ENCODE data around the gene DENND1C. TPM values are rescaled to one million over a fixed set of nuclear protein-coding genes. Genes with fewer than 3 reads are reported as not detected.
"Not testable (repeated sequence)": the region's sequence is repeated elsewhere in the genome, so short reads cannot be mapped to it uniquely, and the experiment has no call there.

The DENND1C gene
- total RNA-seq, 2 experiments from 2014 or later = 59.8 to 61.1 TPM

GRCh38 chr19:6446452-6446851 is 35.1 kb downstream of the DENND1C start:
- POLR2A ChIA-PET = no interaction called here
- CTCF ChIA-PET = no interaction called here

DNA sequence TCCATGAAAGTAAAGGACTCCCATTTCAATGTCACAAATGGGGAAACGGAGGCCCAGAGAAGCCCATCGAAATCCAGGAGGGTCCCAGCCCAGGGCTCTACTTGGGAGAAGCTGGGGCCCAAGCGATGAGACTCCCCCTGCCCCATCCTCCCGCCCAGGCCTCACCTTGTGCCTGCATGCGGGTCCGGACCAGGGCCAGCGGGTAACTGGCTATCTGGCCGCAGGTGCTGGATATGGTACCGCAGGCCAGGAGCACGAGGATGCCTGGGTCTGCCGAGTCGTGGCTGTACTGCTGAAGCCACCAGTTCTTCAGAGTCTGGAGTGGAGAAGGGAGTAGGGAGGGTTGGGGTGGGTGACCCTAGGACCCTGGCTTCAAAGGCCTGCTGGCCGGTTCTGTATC is 37.6 kb downstream of the DENND1C start:
- POLR2A ChIA-PET = interaction anchor here (0.7 kb wide), 1 partner anchor 16 kb away, joined by 3 read pairs; the partner anchor contains the start of gene SLC25A23
- CTCF ChIA-PET = no interaction called here

GRCh38 chr19:6442087-6442688 is 39.4 kb downstream of the DENND1C start:
- POLR2A ChIA-PET = no interaction called here
- CTCF ChIA-PET = no interaction called here

DNA sequence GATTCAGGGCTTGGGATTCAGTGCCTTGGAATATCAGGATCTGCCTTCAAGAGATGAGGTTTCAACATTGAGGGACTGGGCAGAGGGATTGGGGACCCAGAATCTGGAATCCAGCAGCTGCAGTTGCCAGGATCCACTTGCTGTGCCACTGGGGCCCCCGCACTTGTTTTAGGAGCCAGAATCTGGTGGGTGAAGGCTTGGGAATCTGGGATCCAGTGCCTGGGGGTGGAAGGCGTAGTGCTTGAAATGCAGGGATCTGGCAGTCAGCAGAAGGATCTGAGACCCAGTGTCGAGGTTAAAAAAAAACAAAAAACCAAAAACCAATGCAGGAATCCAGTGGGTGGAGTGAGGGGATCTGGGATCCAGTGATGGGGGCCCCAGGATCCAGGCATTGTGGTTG is 40.7 kb downstream of the DENND1C start:
- ChIA-PET CTCF (no interaction called here), POLR2A (no interaction called here)

DNA sequence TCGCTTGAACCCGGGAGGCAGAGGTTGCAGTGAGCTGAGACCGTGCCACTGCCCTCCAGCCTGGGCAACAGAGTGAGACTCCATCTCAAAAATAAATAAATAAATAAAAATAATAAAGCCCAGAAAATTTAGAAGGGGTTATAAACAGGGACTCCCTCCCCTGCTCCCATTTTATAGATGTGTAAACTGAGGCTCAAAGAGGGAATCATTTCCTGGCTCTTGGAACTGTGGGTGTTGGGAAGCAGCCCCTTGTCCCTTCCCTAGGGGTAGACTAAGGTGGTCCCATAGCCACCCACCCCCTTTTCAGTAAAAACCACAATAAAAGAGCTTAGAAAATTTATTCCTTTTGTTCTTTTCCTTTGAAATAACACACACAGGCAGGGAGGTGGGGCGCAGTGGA is 41.8 kb downstream of the DENND1C start:
- CTCF ChIA-PET = no interaction called here
- POLR2A ChIA-PET = no interaction called here

- ChIA-PET POLR2A (no interaction called here), CTCF (no interaction called here)
These were observed 47.9 kb downstream of the DENND1C start, which contains the start of gene SLC25A41 for GRCh38 chr19:6433663-6434062. Gene SLC25A41, minus strand, starts transcription at chr19:6433763. Its CDS starts 70 bp downstream, at chr19:6433693.

- POLR2A ChIA-PET = no interaction called here
- CTCF ChIA-PET = no interaction called here
These were observed 48.4 kb downstream of the DENND1C start for GRCh38 chr19:6433165-6433564.

DNA sequence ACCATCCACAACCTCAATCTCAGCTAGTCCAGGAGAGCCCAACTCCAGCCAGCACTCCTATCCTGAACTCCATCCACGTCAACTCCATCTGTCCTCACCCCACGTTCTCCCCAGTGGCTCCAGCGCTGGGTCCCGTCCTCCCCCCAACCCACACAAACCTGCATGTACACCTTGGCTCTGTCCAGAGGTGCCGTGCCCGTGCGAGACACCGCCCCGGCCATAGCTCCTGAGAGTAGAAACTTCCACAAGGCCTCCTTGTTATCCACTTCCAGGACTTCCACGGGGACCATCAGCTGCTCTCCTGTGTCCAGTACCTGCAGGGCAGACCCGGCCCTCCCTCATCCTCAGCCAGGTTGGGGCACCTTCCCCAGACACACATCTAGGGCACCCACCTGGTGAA is 49.7 kb downstream of the DENND1C start:
- CTCF ChIA-PET = interaction anchor here (0.6 to 1.4 kb wide), 2 partner anchors 18 to 106 kb away, joined by 3 read pairs; no protein-coding TSS in a partner anchor

DNA sequence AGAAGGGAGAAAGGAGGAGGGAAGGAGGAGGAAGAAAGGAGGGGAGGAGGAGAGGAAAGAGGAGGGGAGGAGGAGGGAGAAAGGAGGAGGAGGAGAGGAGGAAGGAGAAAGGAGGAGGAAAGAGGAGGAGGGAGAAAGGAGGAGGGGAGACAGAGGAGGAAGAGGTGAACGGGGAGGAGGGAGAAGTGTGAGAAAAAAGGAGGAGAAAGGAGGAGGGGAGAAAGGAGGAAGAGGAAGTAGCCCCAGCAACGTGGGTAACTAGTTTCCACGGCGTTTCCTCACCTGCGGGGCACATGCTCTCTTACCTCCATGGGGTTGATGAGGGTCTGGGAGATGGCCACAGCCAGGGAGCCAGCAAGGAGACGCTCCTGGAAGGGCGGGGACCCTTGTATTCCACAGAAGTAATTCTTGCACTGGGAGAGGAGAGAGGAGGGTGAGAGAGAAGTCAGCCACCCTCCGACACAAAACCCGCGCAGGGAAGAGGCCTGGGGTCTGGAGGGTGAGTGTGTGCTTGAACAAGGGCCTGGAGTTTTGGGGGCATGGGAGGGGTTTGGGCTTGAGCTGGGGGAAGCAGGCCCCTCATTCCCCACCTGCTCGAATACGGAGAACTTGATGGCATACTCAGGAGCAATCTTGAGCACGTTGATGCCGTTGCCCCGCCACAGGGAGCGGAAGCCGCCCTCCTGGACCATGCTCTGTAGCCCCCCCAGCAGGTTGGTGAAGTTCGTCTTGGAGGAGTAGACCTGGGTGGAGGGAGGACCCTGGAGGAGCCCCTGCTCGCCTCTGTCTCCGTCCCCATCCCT is 52.0 kb downstream of the DENND1C start:
- POLR2A ChIA-PET = no interaction called here
- CTCF ChIA-PET = interaction anchor here (0.6 kb wide), 1 partner anchor 1252 kb away, joined by 3 read pairs; no protein-coding TSS in a partner anchor

More for the DNA sequence above, 49.7 kb downstream of the DENND1C start:
- POLR2A ChIA-PET = no interaction called here

DNA sequence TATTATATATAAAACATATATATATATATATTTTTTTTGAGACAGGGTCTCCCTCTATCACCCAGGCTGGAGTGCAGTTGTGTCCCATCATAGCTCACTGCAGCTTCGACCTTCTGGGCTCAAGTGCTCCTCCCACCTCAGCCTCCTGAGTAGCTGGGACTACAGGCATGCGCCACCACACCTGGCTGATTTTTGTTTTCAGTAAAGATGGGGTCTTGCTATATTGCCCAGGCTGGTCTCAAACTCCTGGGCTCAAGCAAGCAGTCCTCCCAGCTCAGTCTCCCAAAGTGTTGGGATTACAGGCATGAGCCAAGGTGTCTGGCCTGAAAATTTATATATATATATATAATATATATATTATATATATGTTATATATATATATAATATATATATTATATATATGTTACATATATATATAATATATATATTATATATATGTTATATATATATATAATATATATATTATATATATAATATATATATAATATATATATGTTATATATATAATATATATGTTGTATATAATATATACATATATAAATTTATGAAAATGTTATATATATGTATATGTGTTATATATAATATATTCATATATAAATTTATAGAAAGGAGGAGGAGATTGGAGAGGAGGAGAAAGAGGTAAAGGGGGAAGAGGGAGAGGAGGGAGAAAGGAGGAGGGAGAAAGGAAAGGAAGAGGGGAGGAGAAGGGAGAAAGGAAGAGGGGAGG is 52.7 kb downstream of the DENND1C start:
- CTCF ChIA-PET = interaction anchor here (0.7 kb wide), 1 partner anchor 14 kb away, joined by 3 read pairs; no protein-coding TSS in a partner anchor
- POLR2A ChIA-PET = not testable (repeated sequence)

DNA sequence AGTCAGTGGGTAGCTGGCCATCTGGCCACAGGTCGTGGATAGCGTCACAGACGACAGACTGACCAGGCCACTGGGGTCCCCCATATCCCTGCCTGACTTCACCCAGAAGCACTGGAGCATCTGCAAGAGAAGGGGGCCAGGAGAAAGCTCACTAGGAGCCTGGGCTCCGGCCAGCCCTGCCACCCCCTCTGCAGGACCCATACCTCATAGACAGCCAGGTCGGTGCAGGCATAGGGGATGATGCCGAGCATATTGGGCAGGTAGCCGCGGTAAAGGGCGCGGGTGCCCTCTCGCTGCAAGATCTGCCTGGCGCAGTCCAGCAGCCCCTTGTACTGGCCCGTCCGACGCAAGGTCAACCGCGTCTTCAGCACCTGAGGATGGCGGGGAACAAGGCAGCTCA is 54.5 kb downstream of the DENND1C start:
- ChIA-PET CTCF (no interaction called here), POLR2A (no interaction called here)

- CTCF ChIA-PET = interaction anchor here (1.0 to 1.7 kb wide), 5 partner anchors 51 to 437 kb away, joined by 3 to 5 read pairs (median 4); partner anchors contain the start of gene DENND1C
- POLR2A ChIA-PET = interaction anchor here (1.6 to 2.2 kb wide), 2 partner anchors 33 to 56 kb away, joined by 4 to 10 read pairs; partner anchors contain the start of genes DENND1C and GTF2F1
These were observed 55.6 kb downstream of the DENND1C start for GRCh38 chr19:6425732-6426620.

DNA sequence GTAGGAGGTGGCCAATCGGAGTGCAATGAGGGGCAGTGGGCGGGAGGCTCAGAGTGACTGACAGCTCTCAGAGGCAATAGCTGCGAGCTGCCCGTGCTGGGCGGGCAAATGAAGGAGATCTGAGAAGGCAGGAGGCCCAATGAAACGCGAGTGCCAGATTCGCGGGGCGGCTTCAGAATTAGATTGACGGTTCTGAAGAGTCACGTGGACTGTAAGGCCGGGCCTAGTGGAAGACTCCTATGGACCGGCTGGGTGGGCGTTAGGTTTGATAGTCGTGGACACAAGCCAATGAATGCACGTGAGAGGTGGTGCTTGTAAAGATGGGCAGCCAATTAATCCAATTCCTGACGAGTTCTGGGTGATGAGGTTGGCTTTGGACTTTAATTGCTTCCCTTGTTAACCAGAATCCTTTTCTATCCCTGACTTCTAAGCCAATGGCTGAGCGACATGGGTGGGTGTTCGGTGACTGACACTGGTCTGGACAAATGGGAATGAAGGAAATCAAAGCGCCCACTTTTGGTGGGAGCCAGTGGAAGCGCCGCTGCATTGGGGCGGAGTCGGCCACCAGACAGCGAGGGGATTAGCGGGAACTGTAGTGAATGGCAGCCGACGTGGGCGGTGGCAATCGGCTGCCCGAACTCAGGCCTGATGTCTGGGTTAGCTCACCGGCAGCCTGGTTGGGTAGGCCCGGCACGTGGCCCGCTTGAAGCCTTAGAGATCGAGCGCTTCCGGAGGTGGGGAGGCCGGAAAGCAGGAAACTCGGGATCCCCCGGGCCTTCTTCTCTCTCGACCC is 56.5 kb downstream of the DENND1C start:
- ChIA-PET POLR2A (interaction anchor here (0.5 to 2.2 kb wide), 7 partner anchors 32 to 711 kb away, joined by 3 to 15 read pairs (median 4); partner anchors contain the start of genes ALKBH7, CLPP, DENND1C and GTF2F1), CTCF (interaction anchor here (1.3 to 1.7 kb wide), 4 partner anchors 51 to 438 kb away, joined by 3 to 5 read pairs (median 4); partner anchors contain the start of gene DENND1C)

DNA sequence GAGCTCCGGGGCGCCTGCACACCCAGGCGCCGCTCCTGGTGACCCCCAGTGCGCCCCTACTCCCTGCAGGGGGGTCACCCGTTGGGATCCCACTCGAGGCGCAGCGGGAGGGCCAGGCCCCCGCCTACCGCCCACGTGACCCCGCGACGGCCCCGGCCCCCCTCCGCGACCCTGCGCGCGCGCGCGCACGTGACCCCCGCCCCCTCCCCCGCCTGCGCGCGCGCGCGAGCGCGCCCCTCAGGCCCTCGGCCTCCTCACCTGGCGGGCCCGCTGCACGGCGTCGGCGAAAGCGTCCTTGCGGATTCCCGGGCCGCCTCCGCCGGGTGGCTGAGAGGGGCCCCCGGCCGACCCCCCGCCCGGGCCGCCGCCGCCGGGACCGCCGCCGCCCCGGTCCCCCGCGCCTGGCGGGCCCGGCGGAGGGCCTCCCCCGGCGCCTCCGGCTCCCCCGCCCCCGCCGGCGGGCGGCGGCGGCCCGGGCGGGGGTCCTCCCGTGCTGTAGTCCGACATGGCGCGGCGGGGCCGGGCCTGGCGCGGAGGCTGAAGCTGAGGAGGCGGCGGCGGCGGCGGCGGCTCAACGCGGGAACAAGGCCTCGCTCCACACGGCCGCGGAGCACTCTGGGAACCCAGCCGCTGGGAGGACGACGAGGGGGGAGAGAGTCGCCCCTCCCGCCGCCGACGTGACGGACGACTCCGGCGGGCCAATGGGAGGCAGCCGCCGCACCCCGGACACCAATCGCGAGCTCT is 57.2 kb downstream of the DENND1C start, which contains the start of gene KHSRP:
Gene KHSRP, minus strand, starts transcription at position 617 of the 744 bp plus-strand sequence. Its CDS starts 110 bp downstream, at position 507.
- ChIA-PET POLR2A (interaction anchor here (0.7 to 2.2 kb wide), 6 partner anchors 31 to 710 kb away, joined by 4 to 15 read pairs (median 6); partner anchors contain the start of genes ALKBH7, CLPP, DENND1C and GTF2F1), CTCF (interaction anchor here (1.2 to 1.6 kb wide), 4 partner anchors 52 to 76 kb away, joined by 3 to 5 read pairs (median 4); partner anchors contain the start of genes ALKBH7 and DENND1C)

DNA sequence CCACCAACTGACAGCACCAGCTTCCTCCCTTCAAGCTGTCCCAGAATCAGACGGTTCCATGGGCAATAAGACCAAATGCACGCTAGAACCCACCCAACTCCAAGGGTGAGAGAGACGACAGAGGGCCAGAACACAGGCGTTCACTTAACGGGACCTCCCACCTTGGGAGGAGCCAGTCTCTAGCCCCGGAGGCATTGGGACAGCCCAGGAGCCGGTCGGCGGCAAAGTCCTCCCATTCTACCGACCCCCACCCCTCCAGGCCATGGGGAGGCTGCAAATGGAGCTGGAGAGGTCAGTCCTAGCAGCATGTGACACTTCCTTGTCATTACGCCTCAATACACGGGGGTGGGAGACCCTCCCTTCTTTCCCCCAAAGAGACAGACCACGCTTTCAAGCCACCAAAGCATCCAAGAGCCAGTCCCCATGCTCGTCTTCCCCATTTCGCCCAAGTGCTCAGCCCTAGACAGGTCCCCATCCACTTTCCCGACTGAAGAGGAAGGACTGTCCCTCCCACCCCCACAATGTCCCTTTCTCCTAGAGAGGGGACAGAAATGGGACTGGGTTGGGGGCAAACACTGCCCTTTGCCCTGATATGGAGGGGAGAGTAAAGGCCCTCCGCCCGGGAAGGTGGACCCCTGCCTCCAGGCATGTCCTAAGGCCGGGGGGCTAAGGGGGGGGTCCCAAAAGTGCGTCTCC is 57.9 kb downstream of the DENND1C start:
- ChIA-PET CTCF (interaction anchor here (1.2 kb wide), 1 partner anchor 51 kb away, joined by 3 read pairs; the partner anchor contains the start of gene ALKBH7), POLR2A (no interaction called here)

All from activated CD8-positive, alpha-beta memory T cell treated with anti-CD3 and anti-CD28 coated beads for 36 hours (primary cell).